Stimulated activated CD8-positive, alpha-beta memory T cell treated with anti-CD3 and anti-CD28 coated beads, Interleukin-7, amount 100 ng/mL, for 24 hours (primary cell): ENCODE data around the gene ZNF555.

Experiments
- DNase-seq: peaks from one replicate; pipeline ENCODE4 v3.0.0-alpha.2; 2020; ENCODE audit warnings: low read depth

ZNF555 gene

GRCh38 chr19:2827022-2827421 is 14.3 kb upstream of the ZNF555 start:
- no peak for DNase-seq

DNA sequence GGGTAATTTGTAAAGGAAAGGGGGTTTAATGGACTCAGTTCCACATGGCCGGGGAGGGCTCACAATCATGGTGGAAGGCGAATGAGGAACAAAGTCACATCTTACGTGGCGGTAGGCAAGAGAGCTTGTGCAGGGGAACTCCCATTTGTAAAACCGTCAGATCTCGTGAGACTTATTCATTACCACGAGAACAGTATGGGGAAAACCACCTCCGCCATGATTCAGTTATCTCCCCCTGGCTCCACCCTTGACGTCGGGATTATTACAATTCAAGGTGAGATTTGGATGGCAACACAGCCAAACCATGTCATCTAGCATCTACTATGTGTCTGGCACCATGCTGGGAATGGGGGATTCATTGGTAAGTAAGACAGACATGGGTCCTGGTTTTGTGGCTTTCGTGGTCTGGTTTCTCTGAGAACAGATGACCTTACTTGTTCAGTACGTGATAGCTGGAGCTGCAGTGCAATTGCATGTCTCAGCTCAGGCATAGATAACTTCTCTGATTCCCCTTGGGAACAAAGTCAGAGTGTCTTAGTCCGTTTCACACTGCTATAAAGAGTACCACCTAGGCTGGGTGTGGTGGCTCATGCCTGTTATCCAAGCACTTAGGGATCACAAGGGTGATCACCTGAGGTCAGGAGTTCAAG is 13.3 kb upstream of the ZNF555 start:
- no peak for DNase-seq

GRCh38 chr19:2834294-2834871 is 6.9 kb upstream of the ZNF555 start:
- DNase-seq = no peak

GRCh38 chr19:2837430-2837829 is 3.8 kb upstream of the ZNF555 start:
- no peak for DNase-seq

- no peak for DNase-seq
Observed at GRCh38 chr19:2841855-2842574, 740 bp downstream of the ZNF555 start.

DNA sequence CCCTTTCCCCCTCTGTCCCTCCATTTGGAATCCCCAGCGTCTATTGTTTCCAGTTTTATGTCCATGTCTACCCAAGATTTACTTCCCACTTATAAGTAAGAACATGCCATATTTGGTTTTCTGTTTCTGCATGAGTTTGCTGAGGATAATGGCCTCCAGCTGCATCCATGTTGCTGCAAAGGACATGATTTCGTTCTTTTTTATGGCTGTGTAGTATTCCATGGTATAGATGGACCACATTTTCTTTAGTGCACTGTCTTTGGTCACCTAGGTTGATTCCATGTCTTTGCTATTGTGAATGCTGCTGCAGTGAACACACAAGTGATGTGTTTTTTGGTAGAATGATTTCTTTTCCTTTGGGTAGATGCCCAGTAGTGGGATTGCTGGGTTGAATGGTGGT is 3.8 kb downstream of the ZNF555 start:
- DNase-seq = no peak

DNA sequence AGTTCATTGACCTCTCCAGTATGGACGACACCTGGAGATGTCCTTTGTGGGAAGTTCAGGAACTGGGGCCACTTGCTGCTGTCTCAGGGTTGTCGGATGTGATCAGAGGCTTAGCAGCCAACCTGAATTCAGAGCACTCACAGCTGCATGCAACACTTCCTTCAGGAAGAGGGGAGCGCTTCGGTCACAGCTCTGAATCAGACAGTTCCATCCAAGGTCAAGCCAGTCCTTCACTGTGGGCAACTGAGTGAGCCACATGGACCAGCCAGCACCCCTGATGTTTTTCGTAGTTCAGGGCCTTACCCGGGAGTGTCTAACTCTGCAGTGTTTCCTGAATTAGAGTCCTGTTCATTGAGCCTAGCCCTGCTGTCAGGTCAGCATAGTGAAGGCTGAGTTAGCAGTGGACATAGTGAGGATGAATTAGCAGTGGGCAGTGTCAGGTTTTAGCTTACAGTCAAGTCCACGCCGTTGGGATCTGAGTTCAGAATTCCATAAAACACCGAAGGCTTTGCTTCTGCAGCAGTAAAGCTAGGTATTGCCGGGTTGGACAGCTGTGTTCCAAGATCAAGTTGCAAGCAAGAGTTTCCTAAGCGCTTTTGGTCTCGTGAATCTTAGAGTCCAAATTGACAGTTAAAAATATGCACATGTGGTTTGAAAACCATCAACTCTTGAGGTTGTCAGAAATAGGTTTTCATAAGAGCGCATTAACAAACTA is 5.1 kb downstream of the ZNF555 start:
- DNase-seq = no peak

GRCh38 chr19:2847507-2847906 is 6.2 kb downstream of the ZNF555 start:
- no peak for DNase-seq

- no peak for DNase-seq
Observed at GRCh38 chr19:2848616-2849015, 7.3 kb downstream of the ZNF555 start.

DNA sequence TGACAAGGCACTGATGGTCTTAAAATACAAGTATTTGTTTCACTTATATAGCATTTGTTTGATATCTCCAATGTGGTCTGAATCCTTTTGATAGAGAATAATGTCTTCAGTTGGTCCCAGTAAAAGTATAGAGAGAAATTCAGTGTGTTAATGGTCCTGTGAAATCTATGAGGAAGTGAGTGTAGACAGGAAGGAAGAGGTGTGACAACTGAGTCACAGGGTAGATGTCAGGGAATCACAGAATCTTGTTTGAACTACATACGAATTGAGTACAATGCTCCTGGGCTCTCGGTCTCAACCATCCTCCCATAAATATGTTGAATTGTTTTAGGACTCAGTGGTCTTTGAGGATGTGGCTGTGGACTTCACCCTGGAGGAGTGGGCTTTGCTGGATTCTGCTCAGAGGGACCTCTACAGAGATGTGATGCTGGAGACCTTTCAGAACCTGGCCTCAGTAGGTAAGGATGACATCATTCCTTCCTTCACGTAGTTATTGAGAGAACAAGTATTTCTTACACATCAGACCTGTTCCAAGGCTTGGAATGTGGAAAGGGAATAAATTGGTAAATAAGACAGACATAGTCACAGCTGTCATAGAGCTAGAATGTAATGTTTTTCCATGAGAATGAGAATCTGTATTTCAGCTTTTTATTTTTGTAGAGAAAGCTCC is 9.1 kb downstream of the ZNF555 start:
- DNase-seq = no peak

DNA sequence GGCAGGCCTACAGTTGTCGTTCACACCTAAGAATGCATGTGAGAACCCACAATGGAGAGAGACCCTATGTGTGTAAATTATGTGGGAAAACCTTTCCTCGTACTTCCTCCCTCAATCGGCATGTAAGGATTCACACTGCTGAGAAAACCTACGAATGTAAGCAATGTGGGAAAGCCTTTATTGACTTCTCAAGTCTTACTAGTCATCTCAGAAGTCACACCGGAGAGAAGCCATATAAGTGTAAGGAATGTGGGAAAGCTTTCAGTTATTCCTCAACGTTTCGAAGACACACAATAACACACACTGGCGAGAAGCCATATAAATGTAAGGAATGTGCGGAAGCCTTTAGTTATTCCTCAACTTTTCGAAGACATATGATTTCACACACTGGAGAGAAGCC is 11.3 kb downstream of the ZNF555 start:
- DNase-seq = no peak

DNA sequence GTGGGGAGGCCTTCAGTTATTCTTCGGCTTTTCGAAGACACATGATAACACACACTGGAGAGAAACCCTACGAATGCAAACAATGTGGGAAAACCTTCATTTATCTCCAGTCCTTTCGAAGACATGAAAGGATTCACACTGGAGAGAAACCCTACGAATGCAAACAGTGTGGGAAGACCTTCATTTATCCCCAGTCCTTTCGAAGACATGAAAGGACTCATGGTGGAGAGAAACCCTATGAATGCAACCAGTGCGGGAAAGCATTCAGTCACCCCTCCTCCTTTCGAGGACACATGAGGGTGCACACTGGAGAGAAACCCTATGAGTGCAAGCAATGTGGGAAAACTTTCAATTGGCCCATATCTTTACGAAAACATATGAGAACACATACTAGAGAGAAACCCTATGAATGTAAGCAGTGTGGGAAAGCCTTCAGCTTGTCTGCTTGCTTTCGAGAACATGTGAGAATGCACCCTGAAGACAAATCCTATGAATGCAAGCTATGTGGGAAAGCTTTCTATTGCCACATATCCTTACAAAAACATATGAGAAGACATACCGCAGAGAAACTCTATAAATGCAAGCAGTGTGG is 11.8 kb downstream of the ZNF555 start:
- no peak for DNase-seq

DNA sequence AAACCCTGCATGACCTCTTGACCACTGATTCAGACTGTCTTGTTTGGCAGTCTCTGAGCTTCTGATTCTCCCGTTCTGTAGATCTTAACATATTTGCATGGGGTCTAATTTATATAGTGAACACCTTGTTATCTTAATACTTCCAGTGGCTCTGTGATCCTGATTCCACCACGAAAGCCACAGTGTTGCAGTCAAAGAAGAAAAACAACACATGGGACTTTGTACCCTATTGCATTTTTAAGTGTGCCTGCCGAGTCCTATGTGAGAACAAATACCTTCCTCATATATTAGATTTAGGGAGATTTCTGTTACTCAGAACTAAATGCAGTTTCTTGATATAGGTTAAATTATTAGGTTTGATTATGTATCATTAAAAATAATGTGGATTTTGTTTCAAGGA is 13.6 kb downstream of the ZNF555 start:
- DNase-seq = no peak

- DNase-seq = no peak
Observed at GRCh38 chr19:2856457-2857050, 15.3 kb downstream of the ZNF555 start.

DNA sequence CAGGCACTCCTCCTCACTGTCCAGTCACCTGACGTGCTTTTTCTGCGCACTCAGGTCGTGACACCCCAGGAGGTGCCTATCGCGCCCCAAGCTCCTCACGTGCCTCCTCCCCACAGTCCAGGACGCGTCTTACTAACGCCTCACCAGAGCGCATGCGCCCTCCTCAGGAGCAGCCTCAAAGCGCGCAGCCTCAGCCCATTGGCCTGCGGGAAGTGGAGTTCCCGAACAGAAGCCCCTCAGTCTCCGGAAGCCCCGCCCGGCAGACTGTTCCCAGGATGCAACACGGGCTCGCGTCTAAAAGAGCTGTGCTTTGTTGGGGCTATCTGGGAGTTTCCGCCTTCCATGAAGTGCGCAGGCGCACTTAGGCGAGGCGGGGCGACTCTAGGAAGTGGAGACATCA is 17.6 kb downstream of the ZNF555 start:
- DNase-seq = no peak

GRCh38 chr19:2863816-2864215 is 22.5 kb downstream of the ZNF555 start:
- no peak for DNase-seq

DNA sequence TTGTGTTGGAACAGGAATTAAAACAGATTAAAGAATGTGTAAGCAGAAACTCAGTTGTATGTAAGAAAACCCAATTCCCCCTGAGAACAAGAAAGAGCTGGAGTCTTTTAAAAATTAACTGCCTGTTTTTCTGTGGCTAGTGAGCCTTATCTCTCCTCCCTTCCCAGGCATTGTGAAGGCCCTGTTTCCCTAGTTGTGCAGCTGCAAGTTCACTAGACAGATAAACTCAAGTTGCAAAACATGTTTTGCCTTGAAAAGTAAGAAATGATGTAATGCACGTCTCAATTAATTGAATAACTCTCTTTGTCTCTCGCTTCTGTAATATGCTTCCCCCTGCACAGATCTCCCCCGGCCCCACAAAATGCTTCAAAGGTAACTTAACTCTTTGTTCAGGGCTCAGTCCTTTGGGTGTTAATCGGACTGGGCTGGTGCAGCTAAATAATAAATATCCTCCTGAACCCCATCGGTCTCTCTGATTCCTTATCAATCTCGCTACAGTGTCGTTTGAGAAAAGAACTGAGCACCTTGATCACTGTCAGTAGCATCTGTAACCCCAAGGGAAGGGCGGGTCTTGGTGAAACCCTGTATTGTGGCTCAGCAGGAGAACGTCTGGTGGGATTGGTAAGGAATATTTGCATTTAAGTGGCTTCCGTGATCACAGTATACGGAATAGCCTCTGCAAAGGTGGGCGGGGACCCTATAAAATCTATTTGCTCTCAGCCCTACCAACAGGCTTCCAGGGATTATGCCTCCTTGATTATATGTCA is 24.2 kb downstream of the ZNF555 start:
- DNase-seq = no peak

- DNase-seq = no peak
Observed at GRCh38 chr19:2866495-2867024, 25.3 kb downstream of the ZNF555 start.

DNA sequence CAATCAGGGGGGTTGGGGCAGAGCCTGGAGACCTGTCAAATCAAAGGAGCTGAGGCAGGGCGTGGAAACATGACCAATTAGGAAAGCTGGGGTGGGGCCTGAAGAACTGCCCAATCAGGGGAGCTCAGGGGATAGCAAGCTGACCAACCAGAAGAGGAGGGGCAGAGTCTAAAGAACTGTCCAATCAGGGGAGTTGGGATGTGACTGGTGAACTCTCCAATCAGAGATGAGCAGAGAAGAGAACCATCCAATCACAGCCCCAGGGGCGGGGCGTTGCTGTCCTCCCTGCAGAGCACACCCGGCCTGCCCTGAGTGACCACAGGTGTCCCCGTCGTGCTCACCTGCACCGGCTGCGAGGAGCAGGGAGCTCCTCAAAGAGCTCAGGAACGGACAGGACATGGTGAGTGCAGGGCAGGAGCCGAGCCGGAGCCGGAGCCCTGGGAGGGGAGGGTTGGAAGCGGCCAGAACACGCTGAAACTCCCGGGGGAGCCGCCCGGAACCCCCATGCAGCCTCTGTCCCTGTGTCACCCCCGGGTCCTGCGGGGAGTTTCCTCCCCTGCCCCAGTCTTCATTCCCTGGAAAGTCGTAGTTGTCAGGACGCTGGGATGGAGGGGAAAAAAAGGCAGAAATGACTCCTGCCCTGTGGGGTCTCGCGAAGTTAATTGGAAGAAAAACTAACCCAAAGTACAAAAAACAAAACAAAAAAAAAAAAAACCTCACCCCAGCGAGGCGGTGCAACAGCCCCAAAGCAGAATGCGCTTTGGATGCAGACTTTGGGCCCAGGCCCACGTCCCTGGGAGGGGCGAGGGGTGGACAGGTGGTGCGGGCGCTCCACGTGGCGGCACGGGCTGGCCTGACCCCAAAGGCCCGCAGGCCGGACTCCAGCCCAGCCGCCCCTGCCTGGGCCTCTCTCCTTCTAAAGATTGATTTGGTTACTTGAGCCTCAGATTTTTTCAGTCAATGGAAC is 26.0 kb downstream of the ZNF555 start, which contains the start of gene ZNF556:
Gene ZNF556 (plus strand): TSS at position 311 of the 967 bp plus-strand sequence. CDS start 87 bp downstream, at position 398.
- no peak for DNase-seq
